ENCODE data around the gene TGFB3. TPM values are rescaled to one million over a fixed set of nuclear protein-coding genes. Genes with fewer than 3 reads are reported as not detected.

TGFB3 gene
- total RNA-seq, 4 donors from 2014 or later: 16.1 to 85.3 (median 55.0) TPM

- DNase-seq: no peak
- H3K9me3 ChIP-seq: no peaks in the 10 kb centered on the region
- TF ChIP-seq POLR2A (IDR thresholded peaks at IDR 0.05) (no peak), CTCF (IDR thresholded peaks at IDR 0.05) (no peak)
- no peaks in the 10 kb centered on the region for H3K36me3 ChIP-seq
- H3K27ac ChIP-seq: no peak overlapping the region
- intact Hi-C loops (cut with DNase I; ENCODE audit: low total_unique reads): no loop called here
- H3K4me3 ChIP-seq: no peak overlapping the region
- no peaks in the 10 kb centered on the region for H3K4me1 ChIP-seq
- H3K27me3 ChIP-seq: no peaks in the 10 kb centered on the region
Measured at GRCh38 chr14:75944607-75945241, 37.1 kb downstream of the TGFB3 start.

DNA sequence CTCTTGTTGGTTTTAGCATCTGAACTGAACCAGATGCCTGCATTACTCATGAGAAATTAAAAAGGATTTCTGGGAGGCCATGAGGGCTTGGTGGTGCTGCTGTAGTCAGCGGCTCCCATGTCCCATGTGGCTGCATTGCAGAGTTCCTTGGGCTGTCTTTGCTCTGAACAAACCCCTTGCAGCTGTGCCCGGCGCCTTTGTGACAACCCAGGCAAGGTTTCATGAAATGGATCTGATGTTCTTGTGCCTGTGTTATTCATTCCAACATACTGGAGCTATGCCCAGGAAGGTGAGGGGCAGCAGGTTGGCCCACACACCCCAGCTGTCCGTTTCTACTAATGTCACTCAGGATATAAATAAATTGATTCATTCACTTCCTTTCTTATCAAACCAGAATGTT lies 40.8 kb downstream of the TGFB3 start:
- H3K4me1 ChIP-seq: no peaks in the 10 kb centered on the region
- no peaks in the 10 kb centered on the region for H3K9me3 ChIP-seq
- H3K27me3 ChIP-seq: no peaks in the 10 kb centered on the region
- DNase-seq: no peak
- no peak overlapping the region for H3K4me3 ChIP-seq
- H3K27ac ChIP-seq: no peak overlapping the region
- TF ChIP-seq CTCF (IDR thresholded peaks at IDR 0.05) (no peak), POLR2A (IDR thresholded peaks at IDR 0.05) (no peak)
- intact Hi-C loops (cut with DNase I; ENCODE audit: low total_unique reads): no loop called here
- H3K36me3 ChIP-seq: no peaks in the 10 kb centered on the region

DNA sequence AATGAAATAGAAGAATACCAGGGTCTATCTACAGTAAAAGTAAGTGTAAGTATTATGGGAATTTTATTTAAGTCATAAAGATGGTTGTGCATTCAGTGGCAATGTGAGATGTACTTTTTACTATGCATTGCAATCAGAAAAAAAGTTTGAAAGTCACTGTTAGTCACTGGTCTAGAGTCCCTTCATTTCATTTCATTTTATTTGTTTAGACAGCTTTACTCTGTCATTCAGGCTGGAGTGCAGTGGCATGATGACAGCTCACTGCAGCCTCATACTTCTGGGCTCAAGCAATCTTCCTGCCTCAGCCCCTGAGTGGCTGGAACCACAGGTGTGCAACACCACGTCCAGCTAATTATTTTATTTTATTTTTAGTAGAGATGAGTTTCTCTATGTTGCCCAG lies 42.6 kb downstream of the TGFB3 start:
- DNase-seq: no peak
- TF ChIP-seq POLR2A (IDR thresholded peaks at IDR 0.05): no peak
- TF ChIP-seq CTCF (IDR thresholded peaks at IDR 0.05): no peak

DNA sequence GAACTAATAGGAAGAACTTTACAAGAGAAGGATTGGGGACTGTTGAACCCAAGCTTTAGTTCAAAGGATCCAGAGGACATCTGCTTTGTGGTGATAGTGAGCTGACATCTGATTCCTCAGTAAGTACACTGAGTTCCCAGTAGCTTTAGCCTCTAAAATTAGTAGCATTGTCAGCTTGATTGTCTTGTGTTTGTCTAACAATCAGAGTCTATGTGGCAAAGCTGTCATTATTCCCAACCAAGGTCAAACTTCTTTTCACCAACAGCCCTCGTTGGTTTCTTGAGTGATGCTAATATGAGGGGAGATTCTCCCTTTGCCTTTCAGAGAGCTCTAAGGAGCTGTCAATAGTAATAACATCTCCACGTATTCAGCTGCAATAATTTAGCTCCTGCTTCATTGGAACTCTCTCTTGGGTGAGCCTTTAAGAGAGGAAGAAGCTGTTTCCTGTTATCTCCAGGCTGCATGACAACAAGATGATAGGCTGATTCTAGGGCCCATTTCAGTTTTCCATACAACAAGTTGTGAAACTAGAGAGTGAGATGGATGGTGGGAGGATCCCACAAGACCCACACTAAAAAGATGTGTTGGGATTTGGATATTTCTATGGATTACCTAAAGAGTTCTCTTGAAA lies 46.7 kb downstream of the TGFB3 start:
- no peaks in the 10 kb centered on the region for H3K36me3 ChIP-seq
- no peak overlapping the region for H3K4me3 ChIP-seq
- TF ChIP-seq POLR2A (IDR thresholded peaks at IDR 0.05) (no peak), CTCF (IDR thresholded peaks at IDR 0.05) (no peak)
- H3K27ac ChIP-seq: no peak overlapping the region
- no peaks in the 10 kb centered on the region for H3K9me3 ChIP-seq
- no peak for DNase-seq
- intact Hi-C loops (cut with DNase I; ENCODE audit: low total_unique reads): no loop called here
- H3K27me3 ChIP-seq: no peaks in the 10 kb centered on the region
- no peaks in the 10 kb centered on the region for H3K4me1 ChIP-seq

More for the DNA sequence above, 42.6 kb downstream of the TGFB3 start:
- H3K27me3 ChIP-seq: no peaks in the 10 kb centered on the region
- intact Hi-C loops (cut with DNase I; ENCODE audit: low total_unique reads): no loop called here
- H3K4me1 ChIP-seq: no peaks in the 10 kb centered on the region
- H3K36me3 ChIP-seq: no peaks in the 10 kb centered on the region
- H3K4me3 ChIP-seq: no peak overlapping the region
- no peaks in the 10 kb centered on the region for H3K9me3 ChIP-seq
- no peak overlapping the region for H3K27ac ChIP-seq

GRCh38 chr14:75933712-75934296 lies 48.0 kb downstream of the TGFB3 start:
- H3K27ac ChIP-seq: no peak overlapping the region
- DNase-seq: no peak
- no peak for TF ChIP-seq CTCF (IDR thresholded peaks at IDR 0.05)
- no peak for TF ChIP-seq POLR2A (IDR thresholded peaks at IDR 0.05)
- H3K27me3 ChIP-seq: no peaks in the 10 kb centered on the region
- H3K4me3 ChIP-seq: no peak overlapping the region
- H3K9me3 ChIP-seq: no peaks in the 10 kb centered on the region
- H3K4me1 ChIP-seq: no peaks in the 10 kb centered on the region
- H3K36me3 ChIP-seq: no peaks in the 10 kb centered on the region
- intact Hi-C loops (cut with DNase I; ENCODE audit: low total_unique reads): no loop called here

Measured in uterus (tissue), 4 donors.